GM12878 (cell line): ENCODE measurements around the gene PYHIN1.

Experiments used
- MTA2 ChIP-seq: fragments of 450-650 bp; IDR thresholded peaks from 2 replicates; pipeline ENCODE4 v1.6.1; 2016; ENCODE audit warnings: low read depth, mild to moderate bottlenecking, moderate library complexity
- SP1 ChIP-seq: IDR thresholded peaks from one replicate; pipeline ENCODE4 v1.6.1; 2011; ENCODE audit warnings: low read depth, low read length
- TF ChIP-seq, protein P1 (sequence below), 3 experiments: IDR thresholded peaks in 2 of 3; conservative IDR thresholded peaks in 1 of 3; 2 replicates each; pipeline ENCODE4 v1.5.1; 2011; ENCODE audit warnings: low read depth in 3 of 3, low read length in 3 of 3, mild to moderate bottlenecking in 3 of 3, control low read depth in 2 of 3, moderate library complexity in 2 of 3, inconsistent platforms in 1 of 3, mixed read lengths in 1 of 3; ENCODE audit not compliant: control insufficient read depth in 2 of 3, insufficient read depth in 1 of 3; ENCODE audit errors: extremely low read depth in 1 of 3

GRCh38 chr1:158952416-158952815, 21.1 kb downstream of the PYHIN1 start:
- TF ChIP-seq, protein P1, sequence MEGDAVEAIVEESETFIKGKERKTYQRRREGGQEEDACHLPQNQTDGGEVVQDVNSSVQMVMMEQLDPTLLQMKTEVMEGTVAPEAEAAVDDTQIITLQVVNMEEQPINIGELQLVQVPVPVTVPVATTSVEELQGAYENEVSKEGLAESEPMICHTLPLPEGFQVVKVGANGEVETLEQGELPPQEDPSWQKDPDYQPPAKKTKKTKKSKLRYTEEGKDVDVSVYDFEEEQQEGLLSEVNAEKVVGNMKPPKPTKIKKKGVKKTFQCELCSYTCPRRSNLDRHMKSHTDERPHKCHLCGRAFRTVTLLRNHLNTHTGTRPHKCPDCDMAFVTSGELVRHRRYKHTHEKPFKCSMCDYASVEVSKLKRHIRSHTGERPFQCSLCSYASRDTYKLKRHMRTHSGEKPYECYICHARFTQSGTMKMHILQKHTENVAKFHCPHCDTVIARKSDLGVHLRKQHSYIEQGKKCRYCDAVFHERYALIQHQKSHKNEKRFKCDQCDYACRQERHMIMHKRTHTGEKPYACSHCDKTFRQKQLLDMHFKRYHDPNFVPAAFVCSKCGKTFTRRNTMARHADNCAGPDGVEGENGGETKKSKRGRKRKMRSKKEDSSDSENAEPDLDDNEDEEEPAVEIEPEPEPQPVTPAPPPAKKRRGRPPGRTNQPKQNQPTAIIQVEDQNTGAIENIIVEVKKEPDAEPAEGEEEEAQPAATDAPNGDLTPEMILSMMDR (IDR thresholded peaks at IDR 0.05 in 2 of 3, conservative IDR thresholded peaks at IDR 0.05 in 1 of 3; ENCODE audit: control insufficient read depth in 2 of 3, extremely low read depth in 1 of 3, insufficient read depth in 1 of 3, low read depth in 3 of 3, low read length in 3 of 3), result no peak
- TF ChIP-seq SP1 (no peak), MTA2 (no peak)
